Measurements from ENCODE around the gene DNASE1L1. TPM values are rescaled to one million over a fixed set of nuclear protein-coding genes. Genes with fewer than 3 reads are reported as not detected.

The DNASE1L1 gene
- total RNA-seq, 4 donors from 2014 or later, result 11.1 to 29.3 (median 22.3) TPM

DNA sequence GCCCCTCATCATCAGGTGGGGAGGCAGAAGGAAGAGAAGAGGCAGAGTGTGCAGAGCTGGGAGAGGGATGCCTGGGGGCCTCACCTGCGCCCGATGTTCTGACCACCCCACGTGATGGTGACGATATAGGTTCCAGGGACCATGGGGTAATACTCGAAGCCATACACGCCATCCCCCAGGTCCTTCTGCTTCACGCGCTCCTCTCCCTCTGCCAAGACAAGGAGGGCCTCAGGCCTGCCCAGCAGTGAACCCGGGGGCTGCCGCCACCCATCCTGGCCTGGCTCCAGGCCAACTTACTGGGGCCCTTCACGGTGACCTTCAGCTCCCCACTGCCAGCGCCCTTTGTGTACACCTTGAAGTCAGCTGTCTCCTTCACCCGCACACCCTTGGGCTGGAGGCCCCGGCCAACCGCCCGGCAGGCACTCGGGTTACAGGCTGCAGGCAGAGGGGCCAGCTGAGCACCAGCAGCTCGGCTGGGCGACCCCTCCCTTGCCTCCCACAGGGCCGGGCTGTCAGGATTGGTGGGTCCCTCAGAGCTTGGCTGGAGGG is 43.9 kb downstream of the DNASE1L1 start:
- no peak for ATAC-seq
- peaks cover 0 to 80% (median 11%) of the 10 kb centered on the region in 3 donors for H3K4me1 ChIP-seq
- peaks cover 0 to 76% of the 10 kb centered on the region in 2 donors for H3K36me3 ChIP-seq
- peak overlapping the region in 1 of 2 donors; percentile 74 for H3K4me3 ChIP-seq
- peak; percentile 14 for TF ChIP-seq POLR2AphosphoS5 (IDR thresholded peaks at IDR 0.05)
- TF ChIP-seq, protein P1, sequence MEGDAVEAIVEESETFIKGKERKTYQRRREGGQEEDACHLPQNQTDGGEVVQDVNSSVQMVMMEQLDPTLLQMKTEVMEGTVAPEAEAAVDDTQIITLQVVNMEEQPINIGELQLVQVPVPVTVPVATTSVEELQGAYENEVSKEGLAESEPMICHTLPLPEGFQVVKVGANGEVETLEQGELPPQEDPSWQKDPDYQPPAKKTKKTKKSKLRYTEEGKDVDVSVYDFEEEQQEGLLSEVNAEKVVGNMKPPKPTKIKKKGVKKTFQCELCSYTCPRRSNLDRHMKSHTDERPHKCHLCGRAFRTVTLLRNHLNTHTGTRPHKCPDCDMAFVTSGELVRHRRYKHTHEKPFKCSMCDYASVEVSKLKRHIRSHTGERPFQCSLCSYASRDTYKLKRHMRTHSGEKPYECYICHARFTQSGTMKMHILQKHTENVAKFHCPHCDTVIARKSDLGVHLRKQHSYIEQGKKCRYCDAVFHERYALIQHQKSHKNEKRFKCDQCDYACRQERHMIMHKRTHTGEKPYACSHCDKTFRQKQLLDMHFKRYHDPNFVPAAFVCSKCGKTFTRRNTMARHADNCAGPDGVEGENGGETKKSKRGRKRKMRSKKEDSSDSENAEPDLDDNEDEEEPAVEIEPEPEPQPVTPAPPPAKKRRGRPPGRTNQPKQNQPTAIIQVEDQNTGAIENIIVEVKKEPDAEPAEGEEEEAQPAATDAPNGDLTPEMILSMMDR (IDR thresholded peaks at IDR 0.05), result no peak
- no peak for TF ChIP-seq EP300 (IDR thresholded peaks at IDR 0.05)
- H3K27ac ChIP-seq, result peak overlapping the region; percentile 94 to 99 (median 96)
- H3K9me3 ChIP-seq, result no peaks in the 10 kb centered on the region
- no CpG with 5 or more reads among the region's 20 CpGs for WGBS, 2 donors (ENCODE audit: low coverage in 1 of 2)
- no peaks in the 10 kb centered on the region for H3K27me3 ChIP-seq

DNA sequence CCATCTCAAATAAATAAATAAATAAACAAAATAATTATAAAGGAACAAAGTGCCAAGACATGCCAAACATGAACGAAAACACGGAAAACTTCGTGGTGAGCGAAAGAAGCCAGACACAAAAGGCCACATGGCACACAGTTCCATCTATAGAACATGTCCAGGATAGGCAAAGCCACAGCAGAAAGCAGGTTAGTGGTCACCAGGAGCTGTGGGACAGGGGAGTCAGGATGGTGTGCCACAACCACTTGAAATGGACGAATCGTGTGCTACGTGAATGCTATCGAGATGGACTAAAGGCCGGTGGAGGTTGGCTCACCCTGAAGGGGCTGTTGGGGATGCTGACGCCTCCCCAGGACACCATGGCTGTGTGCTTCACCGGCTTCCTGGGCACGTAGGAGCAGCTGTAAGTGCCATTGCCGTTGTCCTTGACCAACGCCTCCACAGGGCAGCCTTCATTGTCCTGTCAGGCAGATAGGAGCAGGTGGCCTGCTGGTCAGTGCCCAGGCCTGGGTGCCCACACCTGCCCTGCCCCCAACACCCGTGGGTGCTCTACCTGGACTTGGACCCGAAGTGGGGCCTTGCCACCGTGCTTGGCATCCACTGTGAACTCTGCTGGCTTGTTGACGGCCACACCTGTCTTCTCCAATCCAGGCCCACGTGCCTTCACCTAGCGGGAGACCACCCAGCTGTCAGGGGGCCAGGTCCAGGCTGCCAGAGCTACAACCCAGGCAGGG is 45.2 kb downstream of the DNASE1L1 start:
- TF ChIP-seq POLR2AphosphoS5 (IDR thresholded peaks at IDR 0.05) (peak; percentile 21), EP300 (IDR thresholded peaks at IDR 0.05) (no peak)
- H3K27me3 ChIP-seq, result no peaks in the 10 kb centered on the region
- H3K27ac ChIP-seq, result peak overlapping the region; percentile 94 to 99 (median 96)
- H3K4me1 ChIP-seq, result peaks cover 0 to 87% (median 11%) of the 10 kb centered on the region in 3 donors
- H3K4me3 ChIP-seq, result no peak overlapping the region
- H3K36me3 ChIP-seq, result peaks cover 0 to 86% of the 10 kb centered on the region in 2 donors
- 24% methylated on average over 3 of the region's 20 CpGs; no CpG with 5 or more reads in 1 of the 2 donors for WGBS, 2 donors (ENCODE audit: low coverage in 1 of 2)
- ATAC-seq, result no peak
- no peaks in the 10 kb centered on the region for H3K9me3 ChIP-seq

DNA sequence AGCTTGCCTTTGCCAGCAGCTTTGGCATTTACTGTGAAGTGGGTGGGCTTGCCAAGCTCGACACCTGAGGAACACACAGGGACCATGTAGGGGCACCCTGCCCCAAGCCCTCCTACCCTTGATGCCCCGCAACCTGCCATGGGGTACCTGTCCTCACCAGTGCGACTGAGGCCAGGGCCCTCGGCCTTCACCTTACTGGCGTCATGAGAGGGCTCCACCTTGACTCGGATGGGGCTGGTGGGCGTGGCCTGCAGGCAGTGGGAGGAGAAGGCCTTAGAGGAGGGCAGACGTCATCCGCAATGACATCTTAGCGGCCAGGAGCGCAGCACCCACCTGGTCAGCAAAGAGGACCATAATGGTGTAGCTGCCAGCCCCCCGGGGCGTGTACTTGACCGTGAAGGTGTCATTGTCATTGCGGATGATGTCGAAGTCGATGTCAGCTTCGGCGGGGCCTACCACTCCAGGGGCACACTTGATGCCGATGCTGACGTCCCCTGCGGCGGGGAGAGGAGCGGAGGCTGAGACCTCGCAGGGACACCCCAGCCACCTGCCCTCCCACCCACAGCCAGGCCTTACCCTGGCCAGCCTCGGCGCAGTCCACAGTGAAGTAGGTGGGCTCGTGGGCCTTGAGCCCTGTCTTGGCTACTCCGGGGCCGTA is 46.8 kb downstream of the DNASE1L1 start:
- no peak overlapping the region for H3K4me3 ChIP-seq
- TF ChIP-seq POLR2A (IDR thresholded peaks at IDR 0.05), result no peak
- no peak for TF ChIP-seq EP300 (IDR thresholded peaks at IDR 0.05)
- TF ChIP-seq, protein P1 (IDR thresholded peaks at IDR 0.05), result no peak
- TF ChIP-seq POLR2AphosphoS5 (IDR thresholded peaks at IDR 0.05), result peak; percentile 3
- H3K9me3 ChIP-seq, result no peaks in the 10 kb centered on the region
- WGBS, 2 donors (ENCODE audit: low coverage in 1 of 2), result no CpG with 5 or more reads among the region's 30 CpGs
- H3K27ac ChIP-seq, result peak overlapping the region; percentile 76 to 99 (median 94)
- peaks cover 0 to 94% of the 10 kb centered on the region in 2 donors for H3K36me3 ChIP-seq
- no peak for ATAC-seq
- peaks cover 0 to 87% (median 0%) of the 10 kb centered on the region in 3 donors for H3K4me1 ChIP-seq
- H3K27me3 ChIP-seq, result no peaks in the 10 kb centered on the region

DNA sequence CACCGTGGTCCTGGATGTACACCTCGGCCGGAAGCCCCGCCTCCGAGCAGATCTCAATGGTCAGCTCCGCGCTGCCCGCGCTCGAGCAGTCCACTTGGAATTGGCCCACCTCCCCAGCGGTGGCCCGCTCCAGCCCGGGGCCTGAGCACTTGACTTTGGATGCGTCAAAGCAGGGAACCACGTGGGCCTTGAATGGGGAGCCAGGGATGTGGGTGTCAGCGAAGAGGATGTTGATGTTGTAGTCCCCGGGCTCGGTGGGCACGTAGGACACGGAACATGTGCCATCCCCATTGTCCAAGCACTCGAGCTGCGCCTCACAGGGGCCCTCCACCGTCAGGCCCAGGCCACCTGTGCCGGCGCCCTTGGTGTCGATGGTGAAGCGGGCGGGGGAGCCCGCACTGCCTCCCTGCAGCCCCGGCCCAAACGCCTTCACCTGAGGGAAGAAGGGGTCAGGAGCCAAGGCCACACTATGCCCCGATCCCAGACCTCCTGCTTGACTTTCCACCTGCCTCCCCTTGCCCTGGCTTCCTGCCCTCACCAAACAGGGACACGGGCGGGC is 48.8 kb downstream of the DNASE1L1 start:
- no peak overlapping the region for H3K4me3 ChIP-seq
- TF ChIP-seq, protein P1 (IDR thresholded peaks at IDR 0.05), result no peak
- TF ChIP-seq POLR2A (IDR thresholded peaks at IDR 0.05), result no peak
- peak; percentile 26 for TF ChIP-seq POLR2AphosphoS5 (IDR thresholded peaks at IDR 0.05)
- TF ChIP-seq EP300 (IDR thresholded peaks at IDR 0.05), result no peak
- WGBS, 2 donors (ENCODE audit: low coverage in 1 of 2), result 80 to 88% methylated on average over 1 to 10 of the region's 34 CpGs

More for the DNA sequence above, 48.8 kb downstream of the DNASE1L1 start:
- Histone ChIP-seq H3K27me3 (no peaks in the 10 kb centered on the region), H3K9me3 (no peaks in the 10 kb centered on the region), H3K36me3 (peaks cover 0 to 94% of the 10 kb centered on the region in 2 donors), H3K27ac (peak overlapping the region; percentile 55 to 99 (median 86)), H3K4me1 (peaks cover 0 to 85% (median 0%) of the 10 kb centered on the region in 3 donors)
- ATAC-seq, result no peak
